HepG2 (cell line): ENCODE data around the gene ADIRF.

Experiments
- CREB1 ChIP-seq, 2 experiments: fragments of 450-650 bp in 1 of 2; IDR thresholded peaks; 2 replicates each; pipeline ENCODE4 v1.6.1; 2016 to 2017; ENCODE audit warnings: control low read depth in 1 of 2, mild to moderate bottlenecking in 1 of 2, missing compliant biosample characterization in 1 of 2, missing genetic modification characterization in 1 of 2
- EZH2 ChIP-seq: conservative IDR thresholded peaks from 2 replicates; pipeline ENCODE4 v1.6.1; 2012; ENCODE audit warnings: mild to moderate bottlenecking, low read depth, low read length, moderate library complexity
- HES4 ChIP-seq: sonication (generic); formaldehyde crosslinking; IDR thresholded peaks from 2 replicates; pipeline ENCODE4 v1.9.0; 2021; ENCODE audit warnings: mild to moderate bottlenecking, missing genetic modification reagents, borderline replicate concordance
- PRPF4 ChIP-seq: fragments of 200-400 bp; formaldehyde crosslinking; IDR thresholded peaks from 2 replicates; pipeline ENCODE4 v1.6.1; 2016; ENCODE audit warnings: low read length, low read depth; ENCODE audit not compliant: poor library complexity, severe bottlenecking
- RELA ChIP-seq: sonication (generic); formaldehyde crosslinking; IDR thresholded peaks from 2 replicates; pipeline ENCODE4 v1.4.0; 2020; ENCODE audit warnings: missing genetic modification reagents
- SMARCC2 ChIP-seq: fragments of 450-650 bp; IDR thresholded peaks from 2 replicates; pipeline ENCODE4 v1.6.1; 2017; ENCODE audit warnings: antibody characterized with exemption, mild to moderate bottlenecking
- STAT5B ChIP-seq: sonication (generic); formaldehyde crosslinking; IDR thresholded peaks from 2 replicates; pipeline ENCODE4 v1.4.0; 2020; ENCODE audit warnings: missing genetic modification reagents

DNA sequence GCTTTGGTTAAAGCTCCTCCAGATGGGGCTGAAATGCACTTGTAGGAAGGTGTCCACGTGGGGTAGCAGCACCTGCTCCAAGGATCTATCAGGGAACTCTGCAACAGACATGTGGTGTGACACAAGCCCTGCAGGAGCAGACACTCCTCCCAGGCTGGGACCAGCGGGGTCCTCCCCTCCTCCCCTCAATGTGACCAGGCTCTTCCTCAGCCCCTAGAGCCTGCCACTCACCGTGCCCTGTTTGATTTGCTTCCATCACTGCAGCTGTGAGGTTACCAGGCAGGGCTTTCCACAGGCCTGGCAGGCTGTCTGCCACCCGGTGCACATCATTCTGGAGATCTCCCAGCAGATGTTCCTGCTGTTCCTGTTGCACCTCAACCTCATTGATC is 24.3 kb upstream of the ADIRF start:
- no peak for TF ChIP-seq SMARCC2
- TF ChIP-seq CREB1 (IDR thresholded peaks at IDR 0.05) = no peak
- no peak for TF ChIP-seq CREB1 (CRISPR knock-in tag; IDR thresholded peaks at IDR 0.05)
- no peak for TF ChIP-seq PRPF4
- TF ChIP-seq RELA (CRISPR knock-in tag) = no peak
- no peak for TF ChIP-seq EZH2
- TF ChIP-seq STAT5B (CRISPR knock-in tag) = no peak
- TF ChIP-seq HES4 = no peak
